ENCODE data around the gene CD48.
A peak's percentile ranks its signal among the peaks of the same experiment; 100 is the strongest.

CD48 gene

GRCh38 chr1:160631983-160632625, 79.5 kb downstream of the CD48 start:
- DNase-seq, result no peak

GRCh38 chr1:160630523-160631451, 80.8 kb downstream of the CD48 start:
- peak; percentile 53 for DNase-seq

- peak; percentile 59 for DNase-seq
These were observed 82.1 kb downstream of the CD48 start for GRCh38 chr1:160629286-160630210.

- DNase-seq, result no peak
These were observed 82.8 kb downstream of the CD48 start for GRCh38 chr1:160628799-160629263.

Data from MV-4-11 (cell line).